ENCODE measurements around the gene HTR3D. TPM values are rescaled to one million over a fixed set of nuclear protein-coding genes. Genes with fewer than 3 reads are reported as not detected.

The HTR3D gene
- total and polyA plus RNA-seq, 2 of the 13 experiments (the other 11 are each of a cell fraction or from before 2014, with no cell fraction given) = not detected

GRCh38 chr3:183988216-183988790, 43.2 kb upstream of the HTR3D start (continued):
- no peak for TF ChIP-seq ZXDC (CRISPR knock-in tag; IDR thresholded peaks at IDR 0.05)
- no peak for TF ChIP-seq HOXD1 (CRISPR knock-in tag; IDR thresholded peaks at IDR 0.05)
- TF ChIP-seq ZNF205 (CRISPR knock-in tag; IDR thresholded peaks at IDR 0.05) = peak; percentile 57; the same call in 1 of the 2 replicates
- peak; percentile 61; the same call in 1 of the 2 replicates for TF ChIP-seq ZSCAN31 (CRISPR knock-in tag; IDR thresholded peaks at IDR 0.05; ENCODE audit: low read depth)
- no peak for TF ChIP-seq SMAD9 (CRISPR knock-in tag; IDR thresholded peaks at IDR 0.05)
- peak; percentile 58; the same call in 1 of the 2 replicates for TF ChIP-seq IRF2 (CRISPR knock-in tag; IDR thresholded peaks at IDR 0.05)
- TF ChIP-seq DNMT3B (CRISPR knock-in tag; conservative IDR thresholded peaks at IDR 0.05) = no peak
- no peak for TF ChIP-seq ZSCAN20 (CRISPR knock-in tag; IDR thresholded peaks at IDR 0.05; ENCODE audit: borderline replicate concordance)
- peak; percentile 60 for TF ChIP-seq MED1 (CRISPR knock-in tag; IDR thresholded peaks at IDR 0.05)
- TF ChIP-seq, protein P1, sequence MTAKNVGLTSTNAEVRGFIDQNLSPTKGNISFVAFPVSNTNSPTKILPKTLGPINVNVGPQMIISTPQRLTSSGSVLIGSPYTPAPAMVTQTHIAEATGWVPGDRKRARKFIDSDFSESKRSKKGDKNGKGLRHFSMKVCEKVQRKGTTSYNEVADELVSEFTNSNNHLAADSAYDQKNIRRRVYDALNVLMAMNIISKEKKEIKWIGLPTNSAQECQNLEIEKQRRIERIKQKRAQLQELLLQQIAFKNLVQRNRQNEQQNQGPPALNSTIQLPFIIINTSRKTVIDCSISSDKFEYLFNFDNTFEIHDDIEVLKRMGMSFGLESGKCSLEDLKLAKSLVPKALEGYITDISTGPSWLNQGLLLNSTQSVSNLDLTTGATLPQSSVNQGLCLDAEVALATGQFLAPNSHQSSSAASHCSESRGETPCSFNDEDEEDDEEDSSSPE (CRISPR knock-in tag; IDR thresholded peaks at IDR 0.05) = peak; percentile 64; the same call in 1 of the 2 replicates
- TF ChIP-seq ZNF225 (CRISPR knock-in tag; IDR thresholded peaks at IDR 0.05) = no peak
- no peak for TF ChIP-seq ZNF607 (CRISPR knock-in tag; IDR thresholded peaks at IDR 0.05; ENCODE audit: borderline replicate concordance)
- TF ChIP-seq PHB2 (IDR thresholded peaks at IDR 0.05; ENCODE audit: partially characterized antibody) = no peak
- peak; percentile 22; the same call in 1 of the 2 replicates for TF ChIP-seq YEATS2 (CRISPR knock-in tag; IDR thresholded peaks at IDR 0.05; ENCODE audit: borderline replicate concordance)
- TF ChIP-seq ARNT (IDR thresholded peaks at IDR 0.05) = no peak
- peak; percentile 72; the same call in 1 of the 2 replicates for TF ChIP-seq MEIS1 (CRISPR knock-in tag; IDR thresholded peaks at IDR 0.05; ENCODE audit: borderline replicate concordance)
- TF ChIP-seq TSC22D2 (CRISPR knock-in tag; IDR thresholded peaks at IDR 0.05; ENCODE audit: borderline replicate concordance) = 0 out of 2 replicates have a peak, but pooled peaks have one; percentile 46
- TF ChIP-seq ZNF431 (CRISPR knock-in tag; IDR thresholded peaks at IDR 0.05; ENCODE audit: borderline replicate concordance, low read depth) = no peak
- no peak for TF ChIP-seq POLR2AphosphoS2 (IDR thresholded peaks at IDR 0.05; ENCODE audit: low read depth, low read length)
- TF ChIP-seq, protein P2, sequence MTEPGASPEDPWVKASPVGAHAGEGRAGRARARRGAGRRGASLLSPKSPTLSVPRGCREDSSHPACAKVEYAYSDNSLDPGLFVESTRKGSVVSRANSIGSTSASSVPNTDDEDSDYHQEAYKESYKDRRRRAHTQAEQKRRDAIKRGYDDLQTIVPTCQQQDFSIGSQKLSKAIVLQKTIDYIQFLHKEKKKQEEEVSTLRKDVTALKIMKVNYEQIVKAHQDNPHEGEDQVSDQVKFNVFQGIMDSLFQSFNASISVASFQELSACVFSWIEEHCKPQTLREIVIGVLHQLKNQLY (CRISPR knock-in tag; IDR thresholded peaks at IDR 0.05) = no peak
- TF ChIP-seq, protein P3, sequence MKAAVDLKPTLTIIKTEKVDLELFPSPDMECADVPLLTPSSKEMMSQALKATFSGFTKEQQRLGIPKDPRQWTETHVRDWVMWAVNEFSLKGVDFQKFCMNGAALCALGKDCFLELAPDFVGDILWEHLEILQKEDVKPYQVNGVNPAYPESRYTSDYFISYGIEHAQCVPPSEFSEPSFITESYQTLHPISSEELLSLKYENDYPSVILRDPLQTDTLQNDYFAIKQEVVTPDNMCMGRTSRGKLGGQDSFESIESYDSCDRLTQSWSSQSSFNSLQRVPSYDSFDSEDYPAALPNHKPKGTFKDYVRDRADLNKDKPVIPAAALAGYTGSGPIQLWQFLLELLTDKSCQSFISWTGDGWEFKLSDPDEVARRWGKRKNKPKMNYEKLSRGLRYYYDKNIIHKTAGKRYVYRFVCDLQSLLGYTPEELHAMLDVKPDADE (CRISPR knock-in tag; IDR thresholded peaks at IDR 0.05) = no peak
- TF ChIP-seq YY1 (IDR thresholded peaks at IDR 0.05; ENCODE audit: insufficient read depth, insufficient replicate concordance, low read depth, low read length) = no peak
- TF ChIP-seq EED (CRISPR knock-in tag; IDR thresholded peaks at IDR 0.05) = no peak
- TF ChIP-seq, protein P4, sequence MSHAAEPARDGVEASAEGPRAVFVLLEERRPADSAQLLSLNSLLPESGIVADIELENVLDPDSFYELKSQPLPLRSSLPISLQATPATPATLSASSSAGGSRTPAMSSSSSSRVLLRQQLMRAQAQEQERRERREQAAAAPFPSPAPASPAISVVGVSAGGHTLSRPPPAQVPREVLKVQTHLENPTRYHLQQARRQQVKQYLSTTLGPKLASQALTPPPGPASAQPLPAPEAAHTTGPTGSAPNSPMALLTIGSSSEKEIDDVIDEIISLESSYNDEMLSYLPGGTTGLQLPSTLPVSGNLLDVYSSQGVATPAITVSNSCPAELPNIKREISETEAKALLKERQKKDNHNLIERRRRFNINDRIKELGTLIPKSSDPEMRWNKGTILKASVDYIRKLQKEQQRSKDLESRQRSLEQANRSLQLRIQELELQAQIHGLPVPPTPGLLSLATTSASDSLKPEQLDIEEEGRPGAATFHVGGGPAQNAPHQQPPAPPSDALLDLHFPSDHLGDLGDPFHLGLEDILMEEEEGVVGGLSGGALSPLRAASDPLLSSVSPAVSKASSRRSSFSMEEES (CRISPR knock-in tag; IDR thresholded peaks at IDR 0.05) = peak; percentile 41; the same call in 1 of the 2 replicates
- TF ChIP-seq ZBTB8A (CRISPR knock-in tag; IDR thresholded peaks at IDR 0.05; ENCODE audit: borderline replicate concordance, low read depth) = no peak

Data from HepG2 (cell line).